Ovary (tissue), 9 donors: ENCODE results near the gene POLR2I. TPM values are rescaled to one million over a fixed set of nuclear protein-coding genes. Genes with fewer than 3 reads are reported as not detected.

Experiments
- DNase-seq, 5 donors: peaks; one replicate each; pipeline ENCODE4 v3.0.0-alpha.2; 2019 to 2020
- H3K27ac ChIP-seq, 2 donors: fragments of 200-600 bp; one replicate each; pipeline versions ENCODE4 v1.5.1 to v1.8.0; 2019 to 2022
- H3K27me3 ChIP-seq: fragments of 200-600 bp; one replicate; pipeline ENCODE4 v1.8.0; 2022
- H3K36me3 ChIP-seq: fragments of 200-600 bp; sonication (generic); one replicate; pipeline ENCODE4 v1.5.1; 2019
- H3K4me1 ChIP-seq: one replicate; pipeline ENCODE4 v1.8.1; 2013; ENCODE audit warnings: mild to moderate bottlenecking, moderate library complexity; ENCODE audit not compliant: insufficient read depth
- H3K4me3 ChIP-seq: fragments of 200-600 bp; sonication (generic); one replicate; pipeline ENCODE4 v1.5.1; 2017
- H3K9me3 ChIP-seq, 2 donors: fragments of 200-600 bp in 1 of 2; sonication (generic) in 1 of 2; one replicate each; pipeline versions ENCODE4 v1.5.1 to v1.8.1; 2013 to 2019; ENCODE audit warnings: mild to moderate bottlenecking in 1 of 2, moderate library complexity in 1 of 2
- CTCF ChIP-seq, 3 donors: fragments of 450-650 bp in 2 of 3; fragments of 200-600 bp in 1 of 3; IDR thresholded peaks; one replicate each; pipeline versions ENCODE4 v1.5.1 to v1.8.0; 2016 to 2022; ENCODE audit warnings: antibody characterized with exemption in 3 of 3, mild to moderate bottlenecking in 1 of 3
- EP300 ChIP-seq: sonication (generic); formaldehyde crosslinking; IDR thresholded peaks from one replicate; pipeline ENCODE4 v1.6.1; 2017; ENCODE audit warnings: antibody characterized with exemption
- POLR2A ChIP-seq: fragments of 450-650 bp; IDR thresholded peaks from one replicate; pipeline ENCODE4 v1.6.1; 2017; ENCODE audit warnings: antibody characterized with exemption, mild to moderate bottlenecking, moderate library complexity
- WGBS, 3 donors: extraction: QIAGEN DNeasy Blood & Tissue Kit in 1 of 3; methylation state at CpG; one replicate each; pipeline versions ENCODE4 v1.1.5 to v1.1.7; 2013 to 2017; 5-methylcytosine and 5-hydroxymethylcytosine counted together
- intact Hi-C, 4 donors: fragments of 100-400 bp; cut with DNase I; formaldehyde crosslinking; loops; one replicate each; pipeline versions ENCODE4 v1.11.0 to v1.15.1; 2022 to 2023
- polyA plus RNA-seq, 2 donors: library from polyadenylated mRNA; stranded (reverse); fragments of 200-250 nt in 1 of 2; fragments of 350-450 nt in 1 of 2; fragmentation: Illumina TruSeq in 1 of 2; extraction: RNeasy Lipid Tissue Mini Kit (QIAGEN cat#74804) in 1 of 2; gene quantifications; one replicate each; pipeline ENCODE4 v1.2.3, GENCODE V29; 2013 to 2014
- total RNA-seq, 7 donors: library from RNA; depleted of rRNA in 2 of 7; stranded (reverse); fragments of >200 nt in 2 of 7; fragmentation: NEBNext Ultra II Directional in 3 of 7; extraction: Animal tissue kit (Norgen Biotek cat#: 25700) in 3 of 7; gene quantifications; one replicate each; pipeline versions ENCODE4 v1.1.0 to v1.2.4, GENCODE V29; 2016 to 2023
- donor health status: DM: no; HTN: no; CAD: no; lungs with moderate emphysema.
- donor health status: DM: no; HTN: no; CAD: no.
- donor health status: Bipolar disorder and iron deficiency.
- donor health status: DM: yes; HTN: yes; CAD: no.
- donor health status: DM: no; HTN: no; CAD: no.
- donor health status: DM: yes; HTN: yes; CAD: no.

Gene POLR2I
- total and polyA plus RNA-seq, 9 donors = 49.4 to 84.8 (median 70.0) TPM

- 93 to 96% (median 94%) methylated on average over 9 of the region's 9 CpGs for WGBS, 3 donors
- Histone ChIP-seq H3K27me3 (no peaks in the 10 kb centered on the region), H3K4me3 (no peak overlapping the region), H3K27ac (no peak overlapping the region), H3K4me1 (no peaks in the 10 kb centered on the region), H3K36me3 (no peaks in the 10 kb centered on the region), H3K9me3 (no peaks in the 10 kb centered on the region)
- intact Hi-C loops = no loop called here
- no peak for DNase-seq
- TF ChIP-seq EP300 = no peak
- TF ChIP-seq POLR2A = no peak
- no peak for TF ChIP-seq CTCF (IDR thresholded peaks at IDR 0.05)
Measured at GRCh38 chr19:36086326-36086725, 28.3 kb downstream of the POLR2I start.

GRCh38 chr19:36084231-36085009 is 30.3 kb downstream of the POLR2I start:
- 93 to 96% (median 94%) methylated on average over 12 of the region's 12 CpGs for WGBS, 3 donors
- H3K9me3 ChIP-seq = no peaks in the 10 kb centered on the region
- no peak for DNase-seq
- H3K4me1 ChIP-seq = peaks cover 2% of the 10 kb centered on the region
- no peak overlapping the region for H3K4me3 ChIP-seq
- intact Hi-C loops = no loop called here
- H3K27ac ChIP-seq = no peak overlapping the region
- no peak for TF ChIP-seq EP300
- no peak for TF ChIP-seq CTCF (IDR thresholded peaks at IDR 0.05)
- H3K27me3 ChIP-seq = no peaks in the 10 kb centered on the region
- no peaks in the 10 kb centered on the region for H3K36me3 ChIP-seq

GRCh38 chr19:36082916-36083315 is 31.8 kb downstream of the POLR2I start:
- no peaks in the 10 kb centered on the region for H3K27me3 ChIP-seq
- DNase-seq = no peak
- H3K4me3 ChIP-seq = no peak overlapping the region
- no peak for TF ChIP-seq CTCF (IDR thresholded peaks at IDR 0.05)
- TF ChIP-seq POLR2A = no peak
- no peak for TF ChIP-seq EP300
- peaks cover 5% of the 10 kb centered on the region for H3K4me1 ChIP-seq
- no peaks in the 10 kb centered on the region for H3K36me3 ChIP-seq
- 93% methylated on average over 13 of the region's 13 CpGs for WGBS, 3 donors
- no peak overlapping the region for H3K27ac ChIP-seq
- intact Hi-C loops = no loop called here
- no peaks in the 10 kb centered on the region for H3K9me3 ChIP-seq

- no peaks in the 10 kb centered on the region for H3K27me3 ChIP-seq
- H3K4me3 ChIP-seq = no peak overlapping the region
- 90 to 95% (median 93%) methylated on average over 7 of the region's 7 CpGs for WGBS, 3 donors
- H3K4me1 ChIP-seq = peaks cover 5% of the 10 kb centered on the region
- no peaks in the 10 kb centered on the region for H3K9me3 ChIP-seq
- no peak overlapping the region for H3K27ac ChIP-seq
- intact Hi-C loops = no loop called here
- TF ChIP-seq POLR2A (no peak), CTCF (IDR thresholded peaks at IDR 0.05) (no peak), EP300 (no peak)
- no peaks in the 10 kb centered on the region for H3K36me3 ChIP-seq
- no peak for DNase-seq
Measured at GRCh38 chr19:36081894-36082293, 32.8 kb downstream of the POLR2I start.
